Epithelial cell of umbilical artery (primary cell): Measurements from ENCODE around the gene AADACL2. TPM values are rescaled to one million over a fixed set of nuclear protein-coding genes. Genes with fewer than 3 reads are reported as not detected.

ENCODE experiments used
- total RNA-seq: library from RNA; depleted of rRNA; stranded (reverse); fragments of >200 nt; gene quantifications from 2 replicates; pipeline ENCODE4 v1.2.3, GENCODE V29; 2014

Gene AADACL2
- total RNA-seq = not detected in 2 replicates

GRCh38 chr3:151733613-151734012 is at the start of gene AADACL2:
TSS of gene AADACL2 (plus strand) at chr3:151733927. CDS start at chr3:151734036, 109 bp downstream.

Other genes starting within 250 kb of the AADACL2 start
- gene AADAC, start 80.2 kb downstream of the AADACL2 start, total RNA-seq = 0.15 and 4.2 TPM in 2 replicates
- under 0.01 and 0.46 TPM in 2 replicates for gene SUCNR1, start 139.7 kb downstream of the AADACL2 start, total RNA-seq